BLaER1 (cell line): Measurements from ENCODE around the gene EHBP1L1.

ENCODE experiments used
- H3K27ac ChIP-seq: shearing (Covaris generic); formaldehyde crosslinking; 2 replicates; pipeline ENCODE4 v1.8.1; 2022
- H3K27me3 ChIP-seq: shearing (Covaris generic); formaldehyde crosslinking; 2 replicates; pipeline ENCODE4 v1.8.1; 2022
- H3K36me3 ChIP-seq: shearing (Covaris generic); formaldehyde crosslinking; 2 replicates; pipeline ENCODE4 v1.8.1; 2022
- H3K4me1 ChIP-seq: shearing (Covaris generic); formaldehyde crosslinking; 2 replicates; pipeline ENCODE4 v1.8.1; 2022
- H3K4me2 ChIP-seq: shearing (Covaris generic); formaldehyde crosslinking; 2 replicates; pipeline ENCODE4 v1.8.1; 2022
- H3K4me3 ChIP-seq: shearing (Covaris generic); formaldehyde crosslinking; 2 replicates; pipeline ENCODE4 v1.8.1; 2022
- H3K9ac ChIP-seq: shearing (Covaris generic); formaldehyde crosslinking; 2 replicates; pipeline ENCODE4 v1.8.1; 2022
- H3K9me3 ChIP-seq: shearing (Covaris generic); formaldehyde crosslinking; 2 replicates; pipeline ENCODE4 v1.8.1; 2022
- H4K20me1 ChIP-seq: shearing (Covaris generic); formaldehyde crosslinking; 2 replicates; pipeline ENCODE4 v1.8.1; 2022
- Cebpa-rat ChIP-seq: shearing (Covaris generic); IDR thresholded peaks from 2 replicates; pipeline ENCODE4 v1.8.1; 2022

Gene EHBP1L1

GRCh38 chr11:65537620-65538231 lies 38.1 kb upstream of the EHBP1L1 start:
- H3K27ac ChIP-seq = peak overlapping the region; percentile 20
- peaks cover 40% of the 10 kb centered on the region for H4K20me1 ChIP-seq
- H3K36me3 ChIP-seq = peaks cover 59% of the 10 kb centered on the region
- TF ChIP-seq Cebpa-rat = no peak
- H3K4me2 ChIP-seq = peak overlapping the region; percentile 42
- H3K27me3 ChIP-seq = no peaks in the 10 kb centered on the region
- no peak overlapping the region for H3K4me3 ChIP-seq
- H3K4me1 ChIP-seq = peaks cover 49% of the 10 kb centered on the region
- H3K9ac ChIP-seq = peak overlapping the region; percentile 15; the same call in 1 of the 2 replicates
- H3K9me3 ChIP-seq = no peaks in the 10 kb centered on the region

GRCh38 chr11:65538232-65538914 lies 37.5 kb upstream of the EHBP1L1 start:
- peaks cover 40% of the 10 kb centered on the region for H4K20me1 ChIP-seq
- no peak for TF ChIP-seq Cebpa-rat
- H3K9ac ChIP-seq = no peak overlapping the region
- peak overlapping the region; percentile 20; the same call in 1 of the 2 replicates for H3K27ac ChIP-seq
- H3K4me1 ChIP-seq = peaks cover 56% of the 10 kb centered on the region
- H3K4me2 ChIP-seq = peak overlapping the region; percentile 42
- no peaks in the 10 kb centered on the region for H3K9me3 ChIP-seq
- no peak overlapping the region for H3K4me3 ChIP-seq
- no peaks in the 10 kb centered on the region for H3K27me3 ChIP-seq
- H3K36me3 ChIP-seq = peaks cover 53% of the 10 kb centered on the region

GRCh38 chr11:65538915-65539743 lies 36.7 kb upstream of the EHBP1L1 start:
- peaks cover 40% of the 10 kb centered on the region for H4K20me1 ChIP-seq
- H3K36me3 ChIP-seq = peaks cover 45% of the 10 kb centered on the region
- peaks cover 63% of the 10 kb centered on the region for H3K4me1 ChIP-seq
- H3K4me3 ChIP-seq = peak overlapping the region; percentile 70
- peak overlapping the region; percentile 80 for H3K9ac ChIP-seq
- TF ChIP-seq Cebpa-rat = no peak
- peak overlapping the region; percentile 100 for H3K4me2 ChIP-seq
- H3K9me3 ChIP-seq = no peaks in the 10 kb centered on the region
- peak overlapping the region; percentile 89 for H3K27ac ChIP-seq
- H3K27me3 ChIP-seq = no peaks in the 10 kb centered on the region

GRCh38 chr11:65539744-65540289 lies 36.0 kb upstream of the EHBP1L1 start:
- H3K9me3 ChIP-seq = no peaks in the 10 kb centered on the region
- peaks cover 70% of the 10 kb centered on the region for H3K4me1 ChIP-seq
- peak overlapping the region; percentile 100 for H3K4me2 ChIP-seq
- no peak for TF ChIP-seq Cebpa-rat
- H3K27ac ChIP-seq = peak overlapping the region; percentile 89
- peaks cover 40% of the 10 kb centered on the region for H4K20me1 ChIP-seq
- H3K27me3 ChIP-seq = no peaks in the 10 kb centered on the region
- peaks cover 41% of the 10 kb centered on the region for H3K36me3 ChIP-seq
- peak overlapping the region; percentile 80 for H3K9ac ChIP-seq
- peak overlapping the region; percentile 70 for H3K4me3 ChIP-seq

- H3K9me3 ChIP-seq = no peaks in the 10 kb centered on the region
- H3K27me3 ChIP-seq = no peaks in the 10 kb centered on the region
- H3K27ac ChIP-seq = peak overlapping the region; percentile 89
- H3K9ac ChIP-seq = peak overlapping the region; percentile 80
- peak overlapping the region; percentile 70 for H3K4me3 ChIP-seq
- peaks cover 38% of the 10 kb centered on the region for H4K20me1 ChIP-seq
- H3K36me3 ChIP-seq = peaks cover 34% of the 10 kb centered on the region
- H3K4me2 ChIP-seq = peak overlapping the region; percentile 100
- H3K4me1 ChIP-seq = peaks cover 77% of the 10 kb centered on the region
- TF ChIP-seq Cebpa-rat = no peak
Observed at GRCh38 chr11:65540290-65541092, 35.4 kb upstream of the EHBP1L1 start.

- Histone ChIP-seq H3K4me1 (peaks cover 86% of the 10 kb centered on the region), H3K4me2 (peak overlapping the region; percentile 100), H3K9ac (peak overlapping the region; percentile 59), H3K4me3 (peak overlapping the region; percentile 70), H3K9me3 (no peaks in the 10 kb centered on the region), H4K20me1 (peaks cover 29% of the 10 kb centered on the region), H3K27ac (peak overlapping the region; percentile 74), H3K36me3 (peaks cover 26% of the 10 kb centered on the region), H3K27me3 (no peaks in the 10 kb centered on the region)
- TF ChIP-seq Cebpa-rat = no peak
Observed at GRCh38 chr11:65541093-65541982, 34.5 kb upstream of the EHBP1L1 start.

GRCh38 chr11:65542738-65543390 lies 33.0 kb upstream of the EHBP1L1 start:
- Histone ChIP-seq H3K9me3 (no peaks in the 10 kb centered on the region), H3K4me3 (no peak overlapping the region), H3K4me1 (peaks cover 89% of the 10 kb centered on the region), H3K27ac (no peak overlapping the region), H3K4me2 (0 out of 2 replicates have a peak overlapping the region, but pooled peaks have one; percentile 3), H3K36me3 (peaks cover 12% of the 10 kb centered on the region), H4K20me1 (peaks cover 23% of the 10 kb centered on the region), H3K27me3 (no peaks in the 10 kb centered on the region), H3K9ac (no peak overlapping the region)
- TF ChIP-seq Cebpa-rat = no peak

GRCh38 chr11:65545853-65546216 lies 30.0 kb upstream of the EHBP1L1 start:
- no peak for TF ChIP-seq Cebpa-rat
- Histone ChIP-seq H3K9ac (peak overlapping the region; percentile 51), H3K4me2 (peak overlapping the region; percentile 95), H3K27me3 (no peaks in the 10 kb centered on the region), H3K4me1 (peaks cover 96% of the 10 kb centered on the region), H4K20me1 (peaks cover 6% of the 10 kb centered on the region; the same call in 1 of the 2 replicates), H3K27ac (peak overlapping the region; percentile 88), H3K9me3 (no peaks in the 10 kb centered on the region), H3K4me3 (no peak overlapping the region), H3K36me3 (peaks cover 23% of the 10 kb centered on the region; the same call in 1 of the 2 replicates)
